ENCODE results near the gene ANO8. TPM values are rescaled to one million over a fixed set of nuclear protein-coding genes. Genes with fewer than 3 reads are reported as not detected.
A peak's percentile ranks its signal among the peaks of the same experiment; 100 is the strongest.

Gene ANO8
- total RNA-seq, 1 donor: 5.1 TPM

- Histone ChIP-seq H3K79me2 (ENCODE audit: insufficient read depth, low read length) (no peaks in the 10 kb centered on the region), H3K27ac (ENCODE audit: low read depth, low read length) (no peak overlapping the region), H3K27me3 (ENCODE audit: insufficient read depth, low read length) (no peaks in the 10 kb centered on the region), H3K4me2 (ENCODE audit: insufficient read depth, low read length) (no peak overlapping the region), H3K9me3 (ENCODE audit: low read depth, low read length) (no peaks in the 10 kb centered on the region), H3K4me3 (ENCODE audit: insufficient read depth, low read length) (no peak overlapping the region), H3K4me1 (ENCODE audit: insufficient read depth, low read length) (peaks cover 11% of the 10 kb centered on the region), H4K20me1 (ENCODE audit: insufficient read depth, low read length) (peaks cover 2% of the 10 kb centered on the region), H3K36me3 (ENCODE audit: insufficient read depth, low read length) (peaks cover 3% of the 10 kb centered on the region), H2AFZ (ENCODE audit: low read length) (no peak overlapping the region)
- DNase-seq (ENCODE audit: insufficient read length, low spot score, missing footprints): peak; percentile 96
- TF ChIP-seq CTCF (IDR thresholded peaks at IDR 0.05; ENCODE audit: extremely low read depth, low read depth, low read length): no peak
Observed at GRCh38 chr19:17326595-17326966, 8.1 kb downstream of the ANO8 start.

DNA sequence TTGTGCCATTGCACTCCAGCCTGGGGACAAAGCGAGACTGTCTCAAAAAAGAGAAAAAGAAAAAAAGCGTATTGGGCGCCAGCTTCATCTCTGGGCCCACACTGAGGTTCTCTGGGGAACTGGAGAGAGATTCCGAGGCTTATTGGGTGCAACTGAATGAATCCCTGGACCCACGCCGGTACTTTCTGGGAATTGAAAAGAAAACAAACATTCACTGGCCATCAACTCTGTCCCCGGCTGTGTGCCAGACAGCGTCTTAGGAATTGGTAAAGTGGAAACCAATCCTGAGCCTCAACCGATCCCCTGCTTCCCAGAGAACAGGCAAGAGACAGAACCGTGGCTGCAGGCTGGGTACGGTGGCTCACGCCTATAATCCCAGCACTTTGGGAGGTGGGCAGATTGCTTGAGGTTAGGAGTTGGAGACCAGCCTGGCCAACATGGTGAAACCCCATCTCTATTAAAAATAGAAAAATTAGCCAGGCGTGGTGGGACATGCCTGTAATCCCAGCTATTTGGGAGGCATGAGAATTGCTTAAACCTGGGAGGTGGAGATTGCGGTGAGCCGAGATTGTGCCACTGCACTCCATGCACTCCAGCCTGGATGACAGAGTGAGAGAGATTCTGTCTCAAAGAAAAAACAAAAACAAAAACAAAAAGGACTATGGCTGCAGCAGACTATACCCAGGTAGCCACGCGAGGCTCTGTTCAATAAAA lies 8.6 kb downstream of the ANO8 start:
- Histone ChIP-seq H3K27me3 (ENCODE audit: insufficient read depth, low read length) (no peaks in the 10 kb centered on the region), H4K20me1 (ENCODE audit: insufficient read depth, low read length) (peaks cover 2% of the 10 kb centered on the region), H3K4me1 (ENCODE audit: insufficient read depth, low read length) (peaks cover 11% of the 10 kb centered on the region), H3K27ac (ENCODE audit: low read depth, low read length) (no peak overlapping the region), H3K4me3 (ENCODE audit: insufficient read depth, low read length) (no peak overlapping the region), H3K79me2 (ENCODE audit: insufficient read depth, low read length) (no peaks in the 10 kb centered on the region), H3K36me3 (ENCODE audit: insufficient read depth, low read length) (peaks cover 3% of the 10 kb centered on the region), H2AFZ (ENCODE audit: low read length) (no peak overlapping the region), H3K4me2 (ENCODE audit: insufficient read depth, low read length) (peak overlapping the region; percentile 24), H3K9me3 (ENCODE audit: low read depth, low read length) (no peaks in the 10 kb centered on the region)
- no peak for TF ChIP-seq CTCF (IDR thresholded peaks at IDR 0.05; ENCODE audit: extremely low read depth, low read depth, low read length)
- peak; percentile 97 for DNase-seq (ENCODE audit: insufficient read length, low spot score, missing footprints)

DNA sequence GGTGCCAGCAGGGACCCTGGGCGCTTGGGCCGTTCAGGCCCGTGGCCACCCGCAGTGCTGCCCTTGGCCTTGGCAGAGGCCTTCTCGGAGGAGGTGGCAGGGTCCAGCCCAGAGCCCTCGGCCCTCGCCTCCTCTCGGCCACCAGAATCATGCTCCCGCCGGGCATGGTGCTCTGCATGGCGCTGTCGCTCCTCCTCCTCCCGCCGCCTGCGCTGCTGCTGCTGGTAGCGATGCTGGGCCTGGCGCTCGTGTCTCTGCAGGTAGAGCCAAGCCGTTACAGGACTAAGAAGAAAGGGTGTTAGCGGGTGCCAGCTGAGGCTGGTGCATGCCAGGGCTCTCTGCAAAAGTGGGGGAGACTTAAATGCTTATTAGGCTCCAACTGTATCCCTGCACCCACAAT lies 9.5 kb downstream of the ANO8 start:
- Histone ChIP-seq H3K9me3 (ENCODE audit: low read depth, low read length) (no peaks in the 10 kb centered on the region), H3K4me3 (ENCODE audit: insufficient read depth, low read length) (no peak overlapping the region), H3K4me1 (ENCODE audit: insufficient read depth, low read length) (peaks cover 11% of the 10 kb centered on the region), H3K27ac (ENCODE audit: low read depth, low read length) (no peak overlapping the region), H2AFZ (ENCODE audit: low read length) (no peak overlapping the region), H3K4me2 (ENCODE audit: insufficient read depth, low read length) (no peak overlapping the region), H3K36me3 (ENCODE audit: insufficient read depth, low read length) (peaks cover 8% of the 10 kb centered on the region), H4K20me1 (ENCODE audit: insufficient read depth, low read length) (peaks cover 2% of the 10 kb centered on the region), H3K79me2 (ENCODE audit: insufficient read depth, low read length) (no peaks in the 10 kb centered on the region), H3K27me3 (ENCODE audit: insufficient read depth, low read length) (no peaks in the 10 kb centered on the region)
- DNase-seq (ENCODE audit: insufficient read length, low spot score, missing footprints): no peak
- TF ChIP-seq CTCF (IDR thresholded peaks at IDR 0.05; ENCODE audit: extremely low read depth, low read depth, low read length): no peak

DNA sequence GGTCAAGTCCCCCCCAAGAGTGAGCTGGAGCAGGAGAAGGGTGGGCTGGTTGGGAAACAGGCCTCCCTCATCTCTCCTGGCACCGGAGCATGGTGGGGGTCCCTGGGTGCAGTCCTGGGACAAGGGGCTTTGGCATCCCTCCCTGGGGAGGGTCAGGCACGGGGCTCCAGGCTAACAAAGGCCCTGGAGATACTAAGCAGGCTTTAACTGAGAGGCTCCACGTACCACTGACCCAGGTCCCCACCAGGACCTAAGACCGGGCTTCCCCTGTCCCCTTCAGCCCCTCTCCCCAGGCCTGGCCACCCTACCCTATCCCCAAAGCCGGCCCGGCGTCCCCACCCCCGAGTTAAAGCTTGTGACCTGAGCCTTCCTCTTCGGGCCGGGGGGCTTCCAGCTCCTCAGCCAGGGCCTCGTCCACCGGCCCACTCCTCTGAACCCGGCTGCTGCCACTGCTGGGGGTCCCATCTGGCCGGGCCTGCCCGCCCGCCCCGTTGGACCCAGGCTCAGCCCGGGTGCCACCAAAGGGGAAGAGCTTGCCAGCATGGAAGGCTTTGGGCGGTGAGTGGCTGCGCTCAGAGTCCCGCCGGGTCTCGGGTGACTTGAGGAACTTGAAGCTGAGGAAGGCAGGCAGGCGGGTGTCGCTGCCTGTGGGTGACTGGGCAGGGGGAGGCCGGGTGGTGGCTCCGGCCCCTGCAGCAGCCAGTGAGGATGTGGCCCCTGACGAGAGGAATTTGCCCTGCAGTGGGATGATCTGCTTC lies 10.1 kb downstream of the ANO8 start:
- Histone ChIP-seq H3K4me3 (ENCODE audit: insufficient read depth, low read length) (no peak overlapping the region), H3K36me3 (ENCODE audit: insufficient read depth, low read length) (peaks cover 9% of the 10 kb centered on the region), H3K27ac (ENCODE audit: low read depth, low read length) (no peak overlapping the region), H3K27me3 (ENCODE audit: insufficient read depth, low read length) (no peaks in the 10 kb centered on the region), H2AFZ (ENCODE audit: low read length) (no peak overlapping the region), H3K9me3 (ENCODE audit: low read depth, low read length) (no peaks in the 10 kb centered on the region), H4K20me1 (ENCODE audit: insufficient read depth, low read length) (peaks cover 2% of the 10 kb centered on the region), H3K4me2 (ENCODE audit: insufficient read depth, low read length) (no peak overlapping the region), H3K4me1 (ENCODE audit: insufficient read depth, low read length) (peaks cover 11% of the 10 kb centered on the region), H3K79me2 (ENCODE audit: insufficient read depth, low read length) (no peaks in the 10 kb centered on the region)
- DNase-seq (ENCODE audit: insufficient read length, low spot score, missing footprints): peak; percentile 88
- no peak for TF ChIP-seq CTCF (IDR thresholded peaks at IDR 0.05; ENCODE audit: extremely low read depth, low read depth, low read length)

All from osteoblast (primary cell).